ENCODE results near the gene ZBTB46.
A peak's percentile ranks its signal among the peaks of the same experiment; 100 is the strongest.

The ZBTB46 gene

DNA sequence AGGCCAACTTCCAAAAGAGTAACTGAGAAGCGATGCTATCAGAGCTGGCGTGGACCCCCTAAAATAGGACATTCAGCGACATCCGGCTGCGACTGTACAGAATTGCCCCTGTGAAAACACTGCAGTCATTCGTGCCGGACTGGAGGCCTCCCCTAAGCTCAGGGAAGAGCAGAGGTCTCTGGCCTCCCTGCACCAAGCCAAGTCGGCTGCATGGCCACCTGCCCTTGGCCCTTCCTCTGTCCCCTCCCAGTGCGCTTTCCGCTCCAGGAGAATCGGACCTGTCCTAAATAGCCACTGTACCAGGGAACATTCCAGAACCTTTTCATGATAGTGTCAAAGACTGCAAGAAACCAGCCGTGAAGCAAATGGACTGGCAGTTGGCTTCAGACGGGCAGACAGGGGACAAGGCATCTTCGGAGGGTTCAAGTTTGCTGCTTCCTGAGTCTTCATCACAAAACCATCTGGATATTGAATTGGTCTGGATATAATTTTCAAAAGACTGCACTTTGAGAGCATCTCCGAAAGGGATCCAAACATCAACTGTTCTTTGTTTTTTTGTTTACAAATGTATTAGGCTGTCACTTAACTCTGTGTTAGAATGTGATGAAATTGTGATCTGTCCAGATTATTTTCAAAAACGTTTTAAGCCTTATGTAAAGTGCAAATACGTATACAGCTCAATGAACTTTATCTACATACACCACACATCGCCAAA, 75.0 kb downstream of the ZBTB46 start:
- Histone ChIP-seq H3K36me3 (ENCODE audit: control insufficient read depth, insufficient read depth, low read length) (no peaks in the 10 kb centered on the region), H3K27ac (ENCODE audit: low read depth, low read length) (no peak overlapping the region), H3K27me3 (ENCODE audit: control insufficient read depth, insufficient read depth, low read length) (no peaks in the 10 kb centered on the region), H3K4me1 (ENCODE audit: control insufficient read depth, insufficient read depth, low read length) (peaks cover 26% of the 10 kb centered on the region), H3K9me3 (ENCODE audit: control insufficient read depth, insufficient read depth, low read depth, low read length) (no peaks in the 10 kb centered on the region), H3K4me3 (ENCODE audit: low read depth, low read length) (no peak overlapping the region), H3K9ac (ENCODE audit: low read length) (no peak overlapping the region)

- Histone ChIP-seq H3K9ac (ENCODE audit: low read length) (no peak overlapping the region), H3K36me3 (ENCODE audit: control insufficient read depth, insufficient read depth, low read length) (no peaks in the 10 kb centered on the region), H3K27ac (ENCODE audit: low read depth, low read length) (no peak overlapping the region), H3K4me3 (ENCODE audit: low read depth, low read length) (no peak overlapping the region), H3K4me1 (ENCODE audit: control insufficient read depth, insufficient read depth, low read length) (peaks cover 32% of the 10 kb centered on the region), H3K27me3 (ENCODE audit: control insufficient read depth, insufficient read depth, low read length) (no peaks in the 10 kb centered on the region), H3K9me3 (ENCODE audit: control insufficient read depth, insufficient read depth, low read depth, low read length) (no peaks in the 10 kb centered on the region)
Observed at GRCh38 chr20:63754008-63754407, 77.1 kb downstream of the ZBTB46 start.

- Histone ChIP-seq H3K27me3 (ENCODE audit: control insufficient read depth, insufficient read depth, low read length) (no peaks in the 10 kb centered on the region), H3K36me3 (ENCODE audit: control insufficient read depth, insufficient read depth, low read length) (no peaks in the 10 kb centered on the region), H3K4me1 (ENCODE audit: control insufficient read depth, insufficient read depth, low read length) (peaks cover 32% of the 10 kb centered on the region), H3K9me3 (ENCODE audit: control insufficient read depth, insufficient read depth, low read depth, low read length) (no peaks in the 10 kb centered on the region), H3K4me3 (ENCODE audit: low read depth, low read length) (no peak overlapping the region), H3K27ac (ENCODE audit: low read depth, low read length) (no peak overlapping the region), H3K9ac (ENCODE audit: low read length) (no peak overlapping the region)
Observed at GRCh38 chr20:63753381-63753780, 77.7 kb downstream of the ZBTB46 start.

- Histone ChIP-seq H3K27ac (ENCODE audit: low read depth, low read length) (no peak overlapping the region), H3K4me1 (ENCODE audit: control insufficient read depth, insufficient read depth, low read length) (peaks cover 32% of the 10 kb centered on the region), H3K9ac (ENCODE audit: low read length) (no peak overlapping the region), H3K4me3 (ENCODE audit: low read depth, low read length) (no peak overlapping the region), H3K36me3 (ENCODE audit: control insufficient read depth, insufficient read depth, low read length) (no peaks in the 10 kb centered on the region), H3K9me3 (ENCODE audit: control insufficient read depth, insufficient read depth, low read depth, low read length) (no peaks in the 10 kb centered on the region), H3K27me3 (ENCODE audit: control insufficient read depth, insufficient read depth, low read length) (no peaks in the 10 kb centered on the region)
Observed at GRCh38 chr20:63752411-63753101, 78.5 kb downstream of the ZBTB46 start.

DNA sequence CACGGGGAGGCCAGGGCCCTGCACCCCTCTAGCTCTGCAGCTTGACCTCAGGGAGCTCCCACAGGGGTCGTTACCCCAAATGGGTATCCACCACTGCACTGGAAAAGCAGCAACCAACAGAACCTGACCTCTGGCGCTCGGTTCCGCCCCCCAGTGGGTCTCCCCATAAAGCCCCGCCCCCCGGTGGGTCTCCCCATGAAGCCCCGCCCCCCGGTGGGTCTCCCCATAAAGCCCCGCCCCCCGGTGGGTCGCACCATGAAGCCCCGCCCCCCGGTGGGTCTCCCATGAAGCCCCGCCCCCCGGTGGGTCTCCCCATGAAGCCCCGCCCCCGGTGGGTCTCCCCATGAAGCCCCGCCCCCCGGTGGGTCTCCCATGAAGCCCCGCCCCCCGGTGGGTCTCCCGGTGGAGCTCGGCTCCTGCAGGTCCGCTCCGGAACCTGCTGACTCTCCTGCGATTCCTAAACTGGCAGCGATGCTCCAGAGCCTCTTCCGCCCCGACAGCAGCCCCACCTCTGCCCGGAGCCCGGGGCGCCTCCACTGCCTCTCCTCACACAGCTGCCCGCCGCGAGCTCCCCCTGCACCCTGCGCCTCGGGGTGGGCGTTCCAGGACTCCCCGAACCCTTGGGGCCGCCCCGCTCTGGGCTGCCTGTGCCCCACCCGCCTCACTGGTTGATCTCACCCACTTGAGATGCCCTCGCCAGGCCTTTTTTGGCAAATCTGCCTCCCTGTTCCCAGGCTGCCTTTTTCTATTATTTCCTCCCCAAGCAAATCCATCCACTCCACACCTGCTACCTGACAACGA, 79.4 kb downstream of the ZBTB46 start:
- Histone ChIP-seq H3K9me3 (ENCODE audit: control insufficient read depth, insufficient read depth, low read depth, low read length) (no peaks in the 10 kb centered on the region), H3K36me3 (ENCODE audit: control insufficient read depth, insufficient read depth, low read length) (no peaks in the 10 kb centered on the region), H3K4me3 (ENCODE audit: low read depth, low read length) (peak overlapping the region; percentile 9; the same call in 1 of the 2 replicates), H3K9ac (ENCODE audit: low read length) (peak overlapping the region; percentile 31), H3K27ac (ENCODE audit: low read depth, low read length) (no peak overlapping the region), H3K27me3 (ENCODE audit: control insufficient read depth, insufficient read depth, low read length) (no peaks in the 10 kb centered on the region), H3K4me1 (ENCODE audit: control insufficient read depth, insufficient read depth, low read length) (peaks cover 32% of the 10 kb centered on the region)

GRCh38 chr20:63750807-63751470, 80.1 kb downstream of the ZBTB46 start:
- Histone ChIP-seq H3K27ac (ENCODE audit: low read depth, low read length) (no peak overlapping the region), H3K4me1 (ENCODE audit: control insufficient read depth, insufficient read depth, low read length) (peaks cover 32% of the 10 kb centered on the region), H3K9me3 (ENCODE audit: control insufficient read depth, insufficient read depth, low read depth, low read length) (no peaks in the 10 kb centered on the region), H3K27me3 (ENCODE audit: control insufficient read depth, insufficient read depth, low read length) (no peaks in the 10 kb centered on the region), H3K36me3 (ENCODE audit: control insufficient read depth, insufficient read depth, low read length) (peaks cover 6% of the 10 kb centered on the region; the same call in 1 of the 2 replicates), H3K9ac (ENCODE audit: low read length) (peak overlapping the region; percentile 31), H3K4me3 (ENCODE audit: low read depth, low read length) (no peak overlapping the region; the same call in 1 of the 2 replicates)

DNA sequence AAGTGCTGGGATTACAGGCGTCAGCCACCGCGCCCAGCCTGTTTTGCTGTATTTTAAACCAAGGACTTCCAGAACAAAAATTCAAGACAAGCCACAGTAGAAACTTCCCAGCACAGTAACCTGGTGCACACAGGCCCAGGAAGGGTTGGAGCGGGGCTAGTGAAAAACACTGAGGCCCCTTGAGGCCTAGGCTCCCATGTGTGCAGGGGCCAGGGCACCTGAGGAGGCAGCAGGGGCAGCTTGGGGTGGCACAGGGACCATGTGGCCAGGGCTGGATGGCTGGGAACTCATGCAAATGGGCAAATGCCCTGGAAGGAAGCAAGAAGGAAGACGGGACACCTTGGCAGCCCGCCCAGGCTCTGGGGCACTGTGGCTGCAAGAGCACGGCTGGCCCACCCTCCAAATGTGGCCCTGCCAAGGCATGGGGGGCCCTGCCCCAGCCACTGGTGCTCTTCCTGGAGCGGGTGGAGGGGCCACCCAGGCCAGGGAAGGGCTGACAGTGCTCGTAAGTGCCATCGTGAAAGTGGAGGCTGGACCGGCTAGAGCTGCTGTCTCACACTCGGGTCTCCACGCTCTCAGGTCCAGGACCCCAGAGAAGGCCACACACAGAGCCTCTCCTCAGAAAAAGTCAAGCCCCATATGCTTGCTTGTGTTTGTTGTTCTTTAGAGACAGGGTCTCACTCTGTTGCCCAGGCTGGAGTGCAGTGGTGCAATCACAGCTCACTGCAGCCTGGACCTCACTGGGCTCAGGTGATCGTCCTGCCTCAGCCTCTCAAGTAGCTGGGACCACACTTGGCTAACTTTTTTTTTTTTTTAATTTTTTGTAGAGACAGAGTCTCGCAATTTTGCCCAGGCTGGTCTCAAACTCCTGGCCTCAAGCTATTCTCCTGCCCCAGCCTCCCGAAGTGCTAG, 81.2 kb downstream of the ZBTB46 start:
- no peak overlapping the region for H3K9ac ChIP-seq (ENCODE audit: low read length)

GRCh38 chr20:63748934-63749270, 82.2 kb downstream of the ZBTB46 start:
- peaks cover 30% of the 10 kb centered on the region for H3K4me1 ChIP-seq (ENCODE audit: control insufficient read depth, insufficient read depth, low read length)
- no peak overlapping the region for H3K27ac ChIP-seq (ENCODE audit: low read depth, low read length)
- peaks cover 9% of the 10 kb centered on the region; the same call in 1 of the 2 replicates for H3K36me3 ChIP-seq (ENCODE audit: control insufficient read depth, insufficient read depth, low read length)
- no peaks in the 10 kb centered on the region for H3K27me3 ChIP-seq (ENCODE audit: control insufficient read depth, insufficient read depth, low read length)
- H3K4me3 ChIP-seq (ENCODE audit: low read depth, low read length), result no peak overlapping the region
- H3K9ac ChIP-seq (ENCODE audit: low read length), result no peak overlapping the region
- H3K9me3 ChIP-seq (ENCODE audit: control insufficient read depth, insufficient read depth, low read depth, low read length), result no peaks in the 10 kb centered on the region

More for the DNA sequence above, 81.2 kb downstream of the ZBTB46 start:
- Histone ChIP-seq H3K4me3 (ENCODE audit: low read depth, low read length) (no peak overlapping the region), H3K27me3 (ENCODE audit: control insufficient read depth, insufficient read depth, low read length) (no peaks in the 10 kb centered on the region), H3K4me1 (ENCODE audit: control insufficient read depth, insufficient read depth, low read length) (peaks cover 32% of the 10 kb centered on the region), H3K9me3 (ENCODE audit: control insufficient read depth, insufficient read depth, low read depth, low read length) (no peaks in the 10 kb centered on the region), H3K27ac (ENCODE audit: low read depth, low read length) (no peak overlapping the region), H3K36me3 (ENCODE audit: control insufficient read depth, insufficient read depth, low read length) (peaks cover 7% of the 10 kb centered on the region; the same call in 1 of the 2 replicates)

DNA sequence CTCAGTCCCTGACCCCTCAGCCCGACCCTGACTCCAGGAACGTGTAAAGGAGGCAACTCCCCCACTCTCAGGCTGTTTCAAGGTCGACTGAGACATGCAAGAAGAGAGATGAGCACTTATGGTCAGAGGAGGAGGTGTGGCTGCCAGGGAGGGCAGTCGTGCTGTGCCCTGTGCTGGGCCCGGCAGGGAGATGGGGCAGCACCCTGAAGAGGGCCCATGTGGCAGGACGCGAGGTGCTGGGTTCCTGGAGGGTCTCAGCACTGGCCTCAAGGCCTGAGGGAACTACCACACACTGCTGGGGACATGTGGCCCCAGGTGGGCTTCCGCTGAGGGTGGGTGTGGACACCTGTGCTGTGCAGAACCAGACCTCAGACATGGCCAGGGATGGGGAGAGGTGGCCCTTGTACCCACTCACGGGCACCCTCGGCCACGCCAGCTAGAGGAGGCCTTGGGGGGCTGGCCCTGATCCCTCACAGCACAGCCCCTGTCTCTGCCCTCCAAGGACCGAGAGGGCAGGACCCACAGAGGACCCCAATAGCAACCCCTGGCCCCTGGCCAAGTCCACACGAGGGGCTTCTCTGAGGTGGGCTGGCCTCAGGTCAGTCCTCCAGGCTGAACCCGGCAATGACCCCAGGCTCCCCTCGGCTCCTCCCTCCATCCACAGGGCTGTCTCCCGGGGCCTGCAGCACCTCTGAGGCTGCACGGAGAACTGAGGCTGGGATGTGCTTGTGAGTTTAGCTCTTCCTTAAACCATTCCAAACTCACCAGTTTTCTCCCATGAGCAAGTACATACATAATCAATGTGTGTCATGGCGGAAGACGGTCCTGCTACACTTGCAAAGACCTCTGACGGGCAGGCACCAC, 82.8 kb downstream of the ZBTB46 start:
- H3K9me3 ChIP-seq (ENCODE audit: control insufficient read depth, insufficient read depth, low read depth, low read length), result no peaks in the 10 kb centered on the region
- H3K36me3 ChIP-seq (ENCODE audit: control insufficient read depth, insufficient read depth, low read length), result peaks cover 15% of the 10 kb centered on the region
- no peak overlapping the region for H3K9ac ChIP-seq (ENCODE audit: low read length)
- peaks cover 24% of the 10 kb centered on the region for H3K4me1 ChIP-seq (ENCODE audit: control insufficient read depth, insufficient read depth, low read length)
- no peak overlapping the region for H3K27ac ChIP-seq (ENCODE audit: low read depth, low read length)
- H3K27me3 ChIP-seq (ENCODE audit: control insufficient read depth, insufficient read depth, low read length), result no peaks in the 10 kb centered on the region
- no peak overlapping the region for H3K4me3 ChIP-seq (ENCODE audit: low read depth, low read length)

Measured in HUES6 (cell line).